NOMO-1 treated with dmso at 0.1 percent for 144 hours (cell line): ENCODE data around the gene SUPT3H.

Experiments used
- DNase-seq: peaks from one replicate; lab custom pipeline; 2025; ENCODE audit not compliant: unreplicated experiment; lab: John Stamatoyannopoulos, UW

Gene SUPT3H

DNA sequence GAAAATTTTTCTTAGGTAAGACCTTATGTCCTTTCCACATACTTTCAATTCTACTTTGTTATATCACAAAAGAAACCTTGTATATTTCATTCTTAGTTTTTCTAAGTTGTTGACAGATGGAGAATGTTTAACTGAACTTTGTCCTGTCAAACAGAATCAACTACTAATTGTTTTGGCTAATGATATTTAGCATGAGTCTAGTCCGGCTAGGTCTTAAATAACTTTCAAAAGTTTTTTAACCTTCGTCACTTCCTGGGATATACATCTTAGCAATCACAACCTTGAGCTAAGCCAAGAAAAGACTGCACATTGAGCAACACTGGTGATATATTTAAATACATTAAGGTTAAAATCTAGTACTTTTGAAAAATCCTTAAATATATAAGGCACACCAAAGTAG, 112.5 kb downstream of the SUPT3H start:
- no peak for DNase-seq

DNA sequence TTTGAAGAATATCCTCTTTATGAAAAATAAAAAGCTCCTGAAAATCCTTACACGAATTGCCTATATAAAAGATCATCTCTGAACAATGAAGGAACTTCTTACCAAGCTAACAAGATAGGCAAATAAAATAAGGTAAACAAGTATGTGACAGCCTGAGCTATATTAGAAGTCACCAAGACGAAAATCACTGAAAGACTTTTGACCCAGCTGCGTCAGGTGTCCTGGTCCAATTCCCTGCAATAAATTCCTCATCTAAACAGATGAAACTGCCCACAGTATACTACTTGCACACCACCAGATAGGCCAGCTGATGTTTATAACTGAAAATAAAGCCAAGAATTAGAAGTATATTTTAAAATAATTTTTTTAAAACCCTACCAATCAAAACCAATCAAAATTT, 117.0 kb downstream of the SUPT3H start:
- DNase-seq, result no peak

GRCh38 chr6:45256697-45257695, 120.7 kb downstream of the SUPT3H start:
- no peak for DNase-seq

DNA sequence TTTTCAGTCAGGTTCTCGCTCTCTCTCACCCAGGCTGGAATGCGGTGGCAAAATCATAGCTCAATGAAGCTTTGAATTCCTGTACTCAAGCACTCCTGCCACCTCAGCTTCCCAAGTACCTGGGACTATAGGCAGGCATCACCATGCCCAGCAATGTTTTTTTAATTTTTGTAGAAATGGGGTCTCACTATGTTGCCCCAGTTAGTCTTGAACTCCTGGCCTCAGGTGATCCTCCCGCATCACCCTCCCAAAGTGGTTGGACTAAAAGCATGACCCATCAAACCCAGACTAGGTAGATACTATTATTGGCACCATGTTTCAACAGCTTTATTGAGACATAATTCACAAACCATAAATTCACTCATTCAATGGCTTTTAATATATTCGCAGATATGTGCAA, 122.3 kb downstream of the SUPT3H start:
- no peak for DNase-seq

GRCh38 chr6:45254253-45254652, 123.5 kb downstream of the SUPT3H start:
- DNase-seq, result no peak

DNA sequence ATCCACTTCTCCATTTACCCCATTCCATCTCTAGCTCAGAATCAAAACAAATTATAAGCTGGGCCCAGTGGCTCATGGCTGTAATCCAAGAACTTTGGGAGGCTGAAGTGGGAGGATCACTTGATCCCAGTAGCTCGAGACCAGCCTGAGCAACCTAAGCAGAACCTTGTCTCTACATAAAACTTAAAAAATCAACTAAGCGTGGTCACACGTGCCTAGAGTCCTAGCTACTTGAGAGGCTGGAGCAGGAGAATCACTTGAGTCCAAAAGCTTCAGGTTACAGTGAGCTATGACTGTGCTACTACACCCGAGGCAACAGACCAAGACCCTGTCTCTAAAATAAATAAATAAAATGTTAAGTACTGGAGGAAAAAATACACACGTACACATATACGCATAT, 124.3 kb downstream of the SUPT3H start:
- no peak for DNase-seq

DNA sequence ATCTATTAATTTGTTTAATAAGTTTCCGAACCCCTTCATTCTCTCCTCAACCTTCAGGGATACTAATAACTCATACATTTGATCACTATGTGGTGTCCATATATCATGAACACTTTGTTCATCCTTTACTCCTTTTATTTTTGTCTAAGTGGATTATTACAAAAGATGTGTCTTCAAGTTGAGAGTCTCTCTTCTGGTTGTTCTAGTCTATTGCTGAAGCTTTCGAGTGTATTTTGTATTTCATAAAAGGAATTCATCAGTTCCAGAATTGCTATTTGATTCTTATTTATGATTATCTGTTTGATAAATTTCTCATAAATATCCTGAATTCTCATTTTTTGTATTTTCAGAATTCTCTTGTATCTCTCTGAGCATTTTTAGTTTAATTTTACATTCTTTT, 146.1 kb downstream of the SUPT3H start:
- no peak for DNase-seq

DNA sequence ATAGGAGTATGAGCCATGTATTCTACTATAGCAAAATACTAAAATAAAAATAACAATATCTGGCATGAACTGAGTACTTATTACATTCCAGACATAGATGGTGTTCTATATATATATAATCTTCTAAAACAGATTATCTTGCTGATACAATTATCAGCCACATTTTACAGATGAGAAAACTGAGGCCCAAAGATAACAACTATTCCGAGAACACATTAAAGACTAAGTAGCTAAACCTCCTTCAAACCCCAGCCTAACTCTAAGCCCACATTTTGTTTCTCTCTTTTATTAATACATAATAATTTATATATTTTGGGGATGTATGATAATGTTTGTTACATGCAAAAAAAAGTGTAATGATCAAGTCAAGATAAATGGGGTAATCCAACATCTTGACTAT, 148.3 kb downstream of the SUPT3H start:
- DNase-seq, result no peak

GRCh38 chr6:45226081-45226480, 151.7 kb downstream of the SUPT3H start:
- DNase-seq, result no peak

DNA sequence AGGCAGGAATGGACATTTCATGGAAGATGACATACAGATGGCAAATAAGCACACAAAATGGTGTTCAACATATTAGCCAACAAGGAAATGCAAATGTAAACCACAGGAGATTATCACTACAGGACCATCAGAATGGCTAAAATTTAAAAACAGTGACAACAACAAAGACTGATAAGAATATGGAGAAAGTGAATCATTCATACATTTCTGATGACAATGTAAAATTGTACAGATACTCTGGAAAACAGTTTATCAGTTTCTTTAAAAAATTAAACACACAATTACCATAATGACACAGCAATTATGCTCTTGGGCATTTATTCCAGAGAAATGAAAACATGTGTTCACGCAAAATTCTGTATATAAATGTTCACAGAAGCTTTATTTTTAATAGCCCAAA, 155.4 kb downstream of the SUPT3H start:
- DNase-seq, result no peak

DNA sequence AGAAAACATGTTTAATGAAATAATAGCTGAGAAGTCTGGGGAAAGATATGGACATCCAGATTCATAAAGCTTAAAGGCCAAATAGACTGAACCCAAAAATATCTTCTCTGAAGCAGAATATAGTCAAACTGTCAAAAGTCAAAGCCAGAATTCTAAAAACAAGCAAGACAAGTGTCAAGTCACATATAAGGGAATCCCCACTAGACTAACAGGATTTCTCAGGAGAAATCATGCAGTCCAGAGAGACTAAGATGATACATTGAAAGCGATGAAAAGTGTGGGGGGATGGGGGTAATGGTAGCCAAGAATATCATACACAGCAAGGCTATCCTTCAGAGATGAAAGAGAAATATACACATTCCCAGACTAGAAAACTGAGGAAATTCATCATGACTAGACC, 162.0 kb downstream of the SUPT3H start:
- DNase-seq, result no peak

DNA sequence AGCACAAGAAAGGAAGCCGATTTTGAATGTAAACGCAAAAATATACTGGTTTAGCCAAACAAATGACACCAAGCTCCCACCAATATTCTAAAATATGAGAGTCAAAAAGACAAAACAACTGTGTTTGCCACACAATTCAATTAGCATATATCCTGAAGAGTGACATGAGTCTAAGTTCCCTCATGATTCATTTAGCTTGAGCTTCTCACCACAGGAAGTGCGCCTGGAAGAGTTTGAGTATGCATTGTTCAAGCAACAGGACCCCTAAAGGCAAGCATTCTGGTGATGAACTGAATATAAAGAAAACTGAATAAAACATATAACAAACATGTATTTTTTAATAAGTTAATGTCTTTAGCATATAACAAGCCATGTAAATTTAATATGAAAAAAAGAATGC, 164.8 kb downstream of the SUPT3H start:
- DNase-seq, result no peak

GRCh38 chr6:45209762-45210161, 168.0 kb downstream of the SUPT3H start:
- no peak for DNase-seq

- DNase-seq, result no peak
Observed at GRCh38 chr6:45206793-45207492, 170.8 kb downstream of the SUPT3H start.

DNA sequence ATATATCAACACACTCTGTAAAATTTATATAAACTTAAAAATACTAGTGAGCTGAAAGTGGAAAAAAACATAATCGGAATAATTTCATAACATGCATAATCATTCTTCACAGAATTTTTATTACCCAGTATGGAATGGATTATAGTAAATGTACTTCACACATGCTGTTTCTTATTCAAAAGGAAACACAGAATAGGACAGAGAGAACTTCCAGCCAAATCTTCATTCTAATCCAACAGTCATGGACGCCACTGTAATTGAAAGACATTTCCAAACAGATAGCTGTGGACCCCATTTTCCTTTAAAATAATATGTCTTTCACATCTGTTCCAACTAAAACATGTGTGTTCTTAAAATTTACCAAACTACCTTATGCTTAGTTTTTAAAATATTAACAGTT, 176.2 kb downstream of the SUPT3H start:
- no peak for DNase-seq

DNA sequence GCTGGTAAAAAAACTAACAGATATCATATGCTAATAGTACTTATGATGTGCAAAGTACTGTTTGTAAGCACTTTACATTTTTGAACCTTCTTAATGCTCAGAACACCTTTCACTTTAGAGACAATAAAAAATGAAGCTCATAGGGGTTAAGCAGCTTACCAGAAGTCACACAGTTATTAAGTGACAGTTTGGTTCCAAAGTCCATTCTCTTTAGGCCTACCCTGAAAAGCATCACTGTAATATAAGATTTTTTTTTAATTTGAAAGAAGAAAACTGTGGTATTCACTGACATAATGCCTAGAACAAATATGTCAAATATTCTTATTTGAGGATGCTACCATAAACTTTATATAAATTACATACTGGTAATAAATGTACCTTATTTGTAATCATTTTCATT, 177.2 kb downstream of the SUPT3H start:
- no peak for DNase-seq

GRCh38 chr6:45199554-45199953, 178.2 kb downstream of the SUPT3H start:
- no peak for DNase-seq

GRCh38 chr6:45196121-45196520, 181.6 kb downstream of the SUPT3H start:
- DNase-seq, result no peak

- no peak for DNase-seq
Observed at GRCh38 chr6:45195137-45195536, 182.6 kb downstream of the SUPT3H start.

GRCh38 chr6:45192556-45192955, 185.2 kb downstream of the SUPT3H start:
- DNase-seq, result no peak

GRCh38 chr6:45191414-45191813, 186.3 kb downstream of the SUPT3H start:
- no peak for DNase-seq

DNA sequence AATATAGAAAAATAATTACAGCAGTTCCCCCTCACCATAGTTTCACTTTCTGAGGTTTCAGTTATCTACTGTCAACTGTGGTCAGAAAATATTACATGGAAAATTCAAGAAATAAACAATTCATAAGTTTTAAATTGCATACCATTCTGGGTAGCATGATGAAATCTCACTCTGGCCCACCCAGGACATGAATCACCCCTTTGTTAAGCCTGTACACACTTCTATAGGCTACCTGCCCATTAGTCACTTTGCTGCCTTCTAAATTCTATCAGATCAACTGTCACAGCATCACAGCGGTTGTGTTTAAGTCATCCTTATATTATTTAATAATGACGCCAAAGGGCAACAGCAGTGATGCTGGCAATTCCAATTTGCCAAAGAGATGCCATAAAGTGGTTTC, 189.9 kb downstream of the SUPT3H start:
- DNase-seq, result no peak
